Measurements from ENCODE around the gene CACNB2.

The CACNB2 gene

DNA sequence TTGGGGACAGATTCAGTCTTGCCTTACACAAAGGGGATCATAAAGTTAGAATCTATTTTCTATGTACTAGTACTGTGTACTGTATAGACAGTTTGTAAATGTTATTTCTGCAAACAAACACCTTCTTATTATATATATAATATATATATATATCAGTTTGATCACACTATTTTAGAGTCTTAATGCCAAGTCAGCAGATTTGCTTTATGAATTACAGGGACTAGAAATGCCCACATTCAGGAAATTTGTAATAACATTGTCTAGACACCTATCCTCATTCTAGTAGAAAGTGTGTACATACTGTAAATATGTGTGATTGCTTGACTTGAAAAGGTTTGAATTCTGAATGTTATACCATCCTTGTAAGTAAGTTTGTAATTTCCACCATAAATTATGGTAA lies 400.0 kb downstream of the CACNB2 start:
- no peaks in the 10 kb centered on the region for H4K20me1 ChIP-seq (ENCODE audit: control insufficient read depth, insufficient read depth, low read depth, low read length)
- no peaks in the 10 kb centered on the region for H3K27me3 ChIP-seq (ENCODE audit: control insufficient read depth, low read length)
- H3K36me3 ChIP-seq (ENCODE audit: control insufficient read depth, low read length) = peaks cover 20% of the 10 kb centered on the region
- H3K27ac ChIP-seq (ENCODE audit: low read depth, low read length) = no peak overlapping the region
- no peak overlapping the region for H3K4me2 ChIP-seq (ENCODE audit: low read length)
- TF ChIP-seq, protein P1, sequence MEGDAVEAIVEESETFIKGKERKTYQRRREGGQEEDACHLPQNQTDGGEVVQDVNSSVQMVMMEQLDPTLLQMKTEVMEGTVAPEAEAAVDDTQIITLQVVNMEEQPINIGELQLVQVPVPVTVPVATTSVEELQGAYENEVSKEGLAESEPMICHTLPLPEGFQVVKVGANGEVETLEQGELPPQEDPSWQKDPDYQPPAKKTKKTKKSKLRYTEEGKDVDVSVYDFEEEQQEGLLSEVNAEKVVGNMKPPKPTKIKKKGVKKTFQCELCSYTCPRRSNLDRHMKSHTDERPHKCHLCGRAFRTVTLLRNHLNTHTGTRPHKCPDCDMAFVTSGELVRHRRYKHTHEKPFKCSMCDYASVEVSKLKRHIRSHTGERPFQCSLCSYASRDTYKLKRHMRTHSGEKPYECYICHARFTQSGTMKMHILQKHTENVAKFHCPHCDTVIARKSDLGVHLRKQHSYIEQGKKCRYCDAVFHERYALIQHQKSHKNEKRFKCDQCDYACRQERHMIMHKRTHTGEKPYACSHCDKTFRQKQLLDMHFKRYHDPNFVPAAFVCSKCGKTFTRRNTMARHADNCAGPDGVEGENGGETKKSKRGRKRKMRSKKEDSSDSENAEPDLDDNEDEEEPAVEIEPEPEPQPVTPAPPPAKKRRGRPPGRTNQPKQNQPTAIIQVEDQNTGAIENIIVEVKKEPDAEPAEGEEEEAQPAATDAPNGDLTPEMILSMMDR (IDR thresholded peaks at IDR 0.05; ENCODE audit: low read depth, low read length, poor library complexity, severe bottlenecking) = no peak
- no peaks in the 10 kb centered on the region for H3K4me1 ChIP-seq (ENCODE audit: control insufficient read depth, low read length)
- H3K4me3 ChIP-seq (ENCODE audit: low read length) = no peak overlapping the region
- H3K9me2 ChIP-seq (replicated peaks; ENCODE audit: control insufficient read depth, low read length) = no peaks in the 10 kb centered on the region
- H3F3A ChIP-seq (ENCODE audit: control insufficient read depth, insufficient read depth) = no peaks in the 10 kb centered on the region
- no peaks in the 10 kb centered on the region for H3K9me3 ChIP-seq (ENCODE audit: control insufficient read depth, insufficient read depth, low read length)
- H3K79me2 ChIP-seq (ENCODE audit: control insufficient read depth, low read length) = no peaks in the 10 kb centered on the region

DNA sequence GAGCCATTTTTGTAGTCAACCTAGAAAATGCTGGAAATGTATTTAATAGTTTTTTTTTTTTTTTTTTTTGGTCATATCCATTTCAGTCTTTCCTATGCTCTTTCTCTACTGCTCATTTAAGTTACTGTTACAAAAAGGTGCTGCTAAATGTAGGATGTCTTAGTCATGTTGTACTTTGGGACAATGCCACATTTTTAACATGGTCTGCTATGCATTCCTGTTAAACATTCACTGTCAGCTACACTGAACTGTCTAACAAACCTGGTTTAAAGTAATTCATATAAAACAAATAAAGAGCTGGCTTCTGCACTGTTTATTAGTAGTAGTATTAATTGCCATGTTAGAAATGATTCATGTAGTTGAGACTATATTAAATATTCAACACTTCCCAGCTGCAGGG lies 402.6 kb downstream of the CACNB2 start:
- Histone ChIP-seq H3K4me1 (ENCODE audit: control insufficient read depth, low read length) (no peaks in the 10 kb centered on the region), H3K9me2 (replicated peaks; ENCODE audit: control insufficient read depth, low read length) (no peaks in the 10 kb centered on the region), H3F3A (ENCODE audit: control insufficient read depth, insufficient read depth) (no peaks in the 10 kb centered on the region), H3K36me3 (ENCODE audit: control insufficient read depth, low read length) (peaks cover 26% of the 10 kb centered on the region), H3K27ac (ENCODE audit: low read depth, low read length) (no peak overlapping the region), H3K9me3 (ENCODE audit: control insufficient read depth, insufficient read depth, low read length) (no peaks in the 10 kb centered on the region), H4K20me1 (ENCODE audit: control insufficient read depth, insufficient read depth, low read depth, low read length) (no peaks in the 10 kb centered on the region), H3K4me2 (ENCODE audit: low read length) (no peak overlapping the region), H3K79me2 (ENCODE audit: control insufficient read depth, low read length) (no peaks in the 10 kb centered on the region), H3K4me3 (ENCODE audit: low read length) (no peak overlapping the region), H3K27me3 (ENCODE audit: control insufficient read depth, low read length) (no peaks in the 10 kb centered on the region)
- TF ChIP-seq EZH2phosphoT487 (IDR thresholded peaks at IDR 0.05; ENCODE audit: borderline replicate concordance, low read length) = no peak
- TF ChIP-seq, protein P1 (IDR thresholded peaks at IDR 0.05; ENCODE audit: low read depth, low read length, poor library complexity, severe bottlenecking) = no peak

DNA sequence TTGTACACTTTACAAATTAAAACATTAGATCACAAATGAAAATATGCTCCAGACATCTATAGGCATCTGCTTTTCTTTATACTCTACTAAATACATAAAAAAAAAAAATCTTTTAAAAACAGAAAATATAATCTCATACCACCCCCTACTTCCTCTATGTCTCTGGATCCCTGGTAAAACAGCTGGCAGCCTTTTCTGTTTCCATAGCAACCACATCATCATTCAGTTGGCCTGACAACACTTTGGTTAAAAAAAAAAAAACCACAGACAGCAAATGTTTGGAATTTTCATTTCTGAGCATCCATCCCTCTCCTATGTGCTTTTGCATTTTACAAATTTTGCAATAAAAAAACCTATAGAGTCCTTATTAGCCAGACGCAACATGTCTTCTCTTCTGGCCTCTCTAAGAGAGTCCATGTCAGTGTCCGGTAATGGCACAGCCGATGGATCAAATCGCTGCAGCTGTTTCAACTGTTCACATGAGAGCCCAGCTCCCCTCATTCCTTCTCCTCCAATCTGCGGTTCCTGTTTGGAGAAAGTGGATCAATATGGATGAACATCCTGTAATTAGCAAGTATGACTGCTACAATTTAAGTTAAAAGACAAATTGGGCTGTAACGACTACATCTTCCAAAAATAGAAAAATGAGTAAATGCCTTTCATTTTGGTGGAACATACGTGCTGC lies 405.5 kb downstream of the CACNB2 start:
- no peak for TF ChIP-seq EZH2phosphoT487 (IDR thresholded peaks at IDR 0.05; ENCODE audit: borderline replicate concordance, low read length)
- TF ChIP-seq, protein P1 (IDR thresholded peaks at IDR 0.05; ENCODE audit: low read depth, low read length, poor library complexity, severe bottlenecking) = no peak
- H3K27me3 ChIP-seq (ENCODE audit: control insufficient read depth, low read length) = no peaks in the 10 kb centered on the region
- no peaks in the 10 kb centered on the region for H3K79me2 ChIP-seq (ENCODE audit: control insufficient read depth, low read length)
- H3K9me2 ChIP-seq (replicated peaks; ENCODE audit: control insufficient read depth, low read length) = no peaks in the 10 kb centered on the region
- no peak overlapping the region for H3K4me2 ChIP-seq (ENCODE audit: low read length)
- H3K4me1 ChIP-seq (ENCODE audit: control insufficient read depth, low read length) = no peaks in the 10 kb centered on the region
- peaks cover 27% of the 10 kb centered on the region for H3K36me3 ChIP-seq (ENCODE audit: control insufficient read depth, low read length)
- H4K20me1 ChIP-seq (ENCODE audit: control insufficient read depth, insufficient read depth, low read depth, low read length) = no peaks in the 10 kb centered on the region
- no peak overlapping the region for H3K27ac ChIP-seq (ENCODE audit: low read depth, low read length)
- no peak overlapping the region for H3K4me3 ChIP-seq (ENCODE audit: low read length)
- no peaks in the 10 kb centered on the region for H3K9me3 ChIP-seq (ENCODE audit: control insufficient read depth, insufficient read depth, low read length)
- no peaks in the 10 kb centered on the region for H3F3A ChIP-seq (ENCODE audit: control insufficient read depth, insufficient read depth)

Measured in DOHH2 (cell line).